ENCODE measurements around the gene TNFSF10. TPM values are rescaled to one million over a fixed set of nuclear protein-coding genes. Genes with fewer than 3 reads are reported as not detected.
"Not testable (repeated sequence)": the region's sequence is repeated elsewhere in the genome, so short reads cannot be mapped to it uniquely, and the experiment has no call there.

TNFSF10 gene
- total RNA-seq, 2 experiments from 2014 or later: 83.8 to 97.9 TPM

DNA sequence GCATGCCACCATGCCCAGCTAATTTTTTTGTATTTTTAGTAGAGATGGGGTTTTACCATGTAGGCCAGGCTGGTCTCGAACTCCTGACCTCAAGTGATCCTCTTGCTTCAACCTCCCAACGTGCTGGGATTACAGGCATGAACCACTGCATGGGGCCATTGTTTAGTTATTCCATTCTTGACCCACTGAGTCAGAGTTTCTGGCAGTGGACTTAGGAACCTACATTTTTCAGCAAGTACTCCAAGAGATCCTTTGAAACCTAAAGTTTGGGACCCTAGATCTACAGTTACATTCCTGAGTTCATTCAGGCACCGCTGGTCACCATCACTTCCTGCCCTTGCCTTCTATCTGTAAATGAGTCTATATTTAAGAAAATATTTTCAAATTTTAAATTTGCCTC, 1.4 kb upstream of the TNFSF10 start:
- no peak for DNase-seq
- peaks cover 46% of the 10 kb centered on the region for H3K4me1 Mint-ChIP-seq
- H3K27me3 Mint-ChIP-seq: no peaks in the 10 kb centered on the region
- CTCF ChIA-PET: interaction anchor here (1.0 kb wide), 1 partner anchor 8 kb away, joined by 3 read pairs; no protein-coding TSS in a partner anchor
- POLR2A ChIA-PET: no interaction called here
- H3K36me3 Mint-ChIP-seq (ENCODE audit: low read depth): peaks cover 25% of the 10 kb centered on the region
- peak overlapping the region; percentile 95 for H3K4me3 Mint-ChIP-seq
- H3K27ac Mint-ChIP-seq: peak overlapping the region; percentile 98
- no peaks in the 10 kb centered on the region for H3K9me3 Mint-ChIP-seq

DNA sequence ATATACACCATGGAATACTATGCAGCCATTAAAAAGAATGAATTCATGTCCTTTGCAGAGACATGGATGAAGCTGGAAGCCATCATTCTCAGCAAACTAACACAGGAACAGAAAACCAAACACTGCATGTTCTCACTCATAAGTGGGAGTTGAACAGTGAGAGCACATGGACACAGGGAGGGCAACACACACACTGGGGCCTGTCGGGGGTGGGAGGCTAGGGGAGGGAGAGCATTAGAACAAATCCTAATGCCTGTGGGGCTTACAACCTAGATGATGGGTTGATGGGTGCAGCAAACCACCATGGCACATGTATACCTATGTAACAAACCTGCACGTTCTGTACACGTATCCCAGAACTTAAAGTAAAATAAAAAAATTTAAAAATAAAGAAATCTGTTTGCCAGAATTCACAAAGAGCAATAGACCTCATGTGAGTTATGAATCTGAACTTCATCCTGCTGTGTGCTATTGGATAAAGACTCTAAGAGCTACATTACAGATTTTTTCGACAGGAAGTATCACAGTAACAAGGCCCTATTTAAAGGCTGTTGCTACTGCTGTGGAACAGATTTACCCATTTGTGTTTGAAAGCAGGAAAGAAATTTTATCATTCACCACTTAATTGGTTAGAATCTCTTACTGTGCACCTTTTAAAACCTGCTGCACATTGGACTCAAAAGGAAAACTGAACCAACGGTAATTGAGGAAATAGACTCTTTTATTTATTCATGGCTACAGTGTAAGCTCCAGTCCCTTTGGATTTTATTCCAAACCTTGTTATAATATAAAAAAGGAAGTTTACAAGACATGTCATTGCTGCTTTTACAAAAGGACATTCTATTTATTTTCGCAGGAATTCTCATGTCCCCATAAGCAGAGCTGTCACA, 1.1 kb downstream of the TNFSF10 start:
- H3K27me3 Mint-ChIP-seq, H3K9me3 Mint-ChIP-seq, DNase-seq: not testable (repeated sequence)
- ChIA-PET POLR2A (interaction anchor here (1.5 to 4.3 kb wide), 6 partner anchors 9 to 74 kb away, joined by 4 to 17 read pairs (median 9); no protein-coding TSS in a partner anchor), CTCF (interaction anchor here (0.8 to 6.5 kb wide), 7 partner anchors 8 to 100 kb away, joined by 3 to 41 read pairs (median 3); no protein-coding TSS in a partner anchor)
- H3K27ac Mint-ChIP-seq: peak overlapping the region; percentile 98
- peaks cover 40% of the 10 kb centered on the region for H3K36me3 Mint-ChIP-seq (ENCODE audit: low read depth)
- peaks cover 55% of the 10 kb centered on the region for H3K4me1 Mint-ChIP-seq
- H3K4me3 Mint-ChIP-seq: peak overlapping the region; percentile 95

DNA sequence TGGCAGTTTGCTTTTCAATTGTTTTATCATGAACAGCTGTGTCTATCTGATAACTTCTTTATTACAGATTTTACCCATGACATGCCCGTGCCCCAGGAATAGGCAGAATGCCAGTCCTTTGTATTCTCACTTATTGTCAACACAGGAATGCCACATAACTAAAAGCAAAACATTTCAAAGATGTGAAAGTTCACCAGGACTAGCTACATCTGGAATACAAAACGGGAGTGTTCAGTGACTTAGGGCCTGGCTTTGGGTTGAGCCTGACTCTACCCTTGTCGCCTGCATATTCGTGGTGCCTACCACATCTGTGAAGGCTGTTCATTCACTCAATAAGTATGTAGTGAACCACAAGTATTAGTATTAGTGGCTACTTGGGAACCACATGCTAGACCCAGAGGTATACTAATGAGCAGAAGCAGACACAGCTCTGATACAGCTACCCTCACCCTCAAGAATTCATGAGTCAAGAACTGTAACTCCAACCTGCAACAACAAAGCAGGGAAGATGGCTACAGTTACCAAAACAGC, 2.9 kb downstream of the TNFSF10 start:
- no peaks in the 10 kb centered on the region for H3K9me3 Mint-ChIP-seq
- ChIA-PET POLR2A (interaction anchor here (1.2 to 4.3 kb wide), 3 partner anchors 11 to 75 kb away, joined by 3 to 16 read pairs (median 6); no protein-coding TSS in a partner anchor), CTCF (interaction anchor here (0.6 to 6.5 kb wide), 5 partner anchors 10 to 75 kb away, joined by 3 to 41 read pairs (median 4); no protein-coding TSS in a partner anchor)
- peaks cover 56% of the 10 kb centered on the region for H3K36me3 Mint-ChIP-seq (ENCODE audit: low read depth)
- peak overlapping the region; percentile 95 for H3K4me3 Mint-ChIP-seq
- peaks cover 72% of the 10 kb centered on the region for H3K4me1 Mint-ChIP-seq
- H3K27ac Mint-ChIP-seq: peak overlapping the region; percentile 98
- no peaks in the 10 kb centered on the region for H3K27me3 Mint-ChIP-seq
- peak; percentile 22 for DNase-seq

- POLR2A ChIA-PET: interaction anchor here (1.2 to 4.3 kb wide), 3 partner anchors 11 to 76 kb away, joined by 3 to 16 read pairs (median 6); no protein-coding TSS in a partner anchor
- no peaks in the 10 kb centered on the region for H3K9me3 Mint-ChIP-seq
- CTCF ChIA-PET: interaction anchor here (0.6 to 6.5 kb wide), 5 partner anchors 10 to 75 kb away, joined by 3 to 41 read pairs (median 4); no protein-coding TSS in a partner anchor
- peak overlapping the region; percentile 95 for H3K4me3 Mint-ChIP-seq
- H3K27ac Mint-ChIP-seq: peak overlapping the region; percentile 65
- peak; percentile 25 for DNase-seq
- H3K36me3 Mint-ChIP-seq (ENCODE audit: low read depth): peaks cover 63% of the 10 kb centered on the region
- H3K4me1 Mint-ChIP-seq: peaks cover 72% of the 10 kb centered on the region
- no peaks in the 10 kb centered on the region for H3K27me3 Mint-ChIP-seq
Measured at GRCh38 chr3:172519740-172520139, 3.5 kb downstream of the TNFSF10 start.

GRCh38 chr3:172518929-172519640, 4.1 kb downstream of the TNFSF10 start:
- no peak for DNase-seq
- H3K27me3 Mint-ChIP-seq: no peaks in the 10 kb centered on the region
- CTCF ChIA-PET: interaction anchor here (1.3 to 6.5 kb wide), 5 partner anchors 11 to 76 kb away, joined by 3 to 41 read pairs (median 4); no protein-coding TSS in a partner anchor
- POLR2A ChIA-PET: interaction anchor here (0.7 to 4.3 kb wide), 4 partner anchors 12 to 76 kb away, joined by 3 to 16 read pairs (median 4); no protein-coding TSS in a partner anchor
- H3K4me1 Mint-ChIP-seq: peaks cover 72% of the 10 kb centered on the region
- H3K36me3 Mint-ChIP-seq (ENCODE audit: low read depth): peaks cover 69% of the 10 kb centered on the region
- H3K4me3 Mint-ChIP-seq: peak overlapping the region; percentile 95
- no peak overlapping the region for H3K27ac Mint-ChIP-seq
- H3K9me3 Mint-ChIP-seq: no peaks in the 10 kb centered on the region

DNA sequence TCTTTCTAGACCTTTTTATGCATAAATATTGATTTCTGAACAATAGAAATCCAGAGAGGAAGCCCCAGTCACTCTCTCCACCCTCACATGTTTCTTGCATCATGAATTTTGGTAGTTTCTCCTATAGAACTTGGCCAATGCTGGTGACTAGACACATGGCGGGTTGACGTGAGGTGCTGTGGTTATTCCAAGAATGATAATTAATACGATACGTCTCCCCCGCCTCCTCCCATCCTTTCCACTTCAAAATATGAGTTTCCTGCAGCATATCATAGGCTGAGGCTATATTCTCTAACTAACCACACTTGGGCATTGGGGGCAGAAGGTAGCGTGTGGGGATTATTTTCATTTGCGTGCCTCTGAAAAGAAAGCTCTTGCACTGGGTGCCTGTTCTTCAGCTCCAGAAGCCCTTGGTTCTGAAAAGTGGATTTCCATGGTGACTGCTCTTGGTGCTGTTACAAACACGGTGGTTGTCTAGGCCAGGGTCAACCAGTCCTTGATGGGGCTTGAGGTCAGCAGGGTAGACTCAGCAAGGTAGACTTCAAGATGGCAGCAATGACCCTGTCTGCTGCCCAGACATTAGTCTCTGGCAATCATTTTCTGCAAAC, 5.3 kb downstream of the TNFSF10 start:
- H3K27me3 Mint-ChIP-seq: no peaks in the 10 kb centered on the region
- peaks cover 75% of the 10 kb centered on the region for H3K4me1 Mint-ChIP-seq
- peaks cover 80% of the 10 kb centered on the region for H3K36me3 Mint-ChIP-seq (ENCODE audit: low read depth)
- CTCF ChIA-PET: interaction anchor here (1.2 to 6.5 kb wide), 7 partner anchors 12 to 78 kb away, joined by 3 to 41 read pairs (median 3); no protein-coding TSS in a partner anchor
- peak overlapping the region; percentile 80 for H3K27ac Mint-ChIP-seq
- no peaks in the 10 kb centered on the region for H3K9me3 Mint-ChIP-seq
- POLR2A ChIA-PET: interaction anchor here (0.6 to 1.3 kb wide), 2 partner anchors 65 to 77 kb away, joined by 3 to 4 read pairs; no protein-coding TSS in a partner anchor
- DNase-seq: peak; percentile 54
- H3K4me3 Mint-ChIP-seq: peak overlapping the region; percentile 95

DNA sequence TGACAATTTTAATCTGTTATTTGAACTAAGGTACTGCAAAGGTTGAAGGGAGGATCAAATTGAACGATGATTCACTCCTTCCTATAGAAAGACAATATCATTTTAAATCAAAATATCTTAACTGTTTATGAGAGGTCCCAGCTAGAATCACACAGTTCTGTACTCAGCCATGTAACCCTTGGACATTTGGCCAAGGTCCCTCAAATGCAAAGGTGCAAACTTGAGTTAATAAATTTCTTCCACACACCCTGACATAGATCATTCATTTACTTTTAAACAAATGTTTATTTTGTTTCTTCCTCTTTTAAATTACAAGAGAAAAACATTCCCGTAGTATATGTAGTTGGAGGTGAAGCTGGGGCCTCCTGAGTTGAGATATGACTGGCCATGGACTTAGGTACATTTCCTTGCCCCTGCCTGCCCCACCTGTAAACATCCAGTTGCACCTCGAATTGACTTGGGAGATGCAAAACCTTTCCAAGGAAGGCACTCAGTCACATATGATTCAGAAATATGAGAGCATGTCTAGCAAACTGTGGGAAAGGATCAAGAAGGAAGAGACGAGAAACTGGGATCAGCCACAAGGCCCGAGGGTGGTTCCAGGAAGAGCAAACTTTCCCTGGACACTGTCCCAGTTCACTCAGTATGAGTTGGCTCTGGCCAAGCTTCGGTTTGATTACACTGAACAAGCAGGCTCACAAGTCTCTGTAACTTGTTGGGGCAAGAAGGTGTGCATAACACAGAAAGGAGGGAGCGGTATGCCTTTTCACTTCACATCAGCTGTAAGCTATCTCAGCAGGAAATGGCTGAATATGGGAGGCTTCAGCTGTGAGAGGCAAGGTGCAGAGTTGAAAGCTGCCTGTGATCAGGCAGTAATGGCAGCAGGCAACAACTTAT, 6.7 kb downstream of the TNFSF10 start:
- H3K27ac Mint-ChIP-seq: peak overlapping the region; percentile 80
- CTCF ChIA-PET: interaction anchor here (1.1 to 2.9 kb wide), 9 partner anchors 13 to 99 kb away, joined by 3 to 16 read pairs (median 3); no protein-coding TSS in a partner anchor
- peaks cover 86% of the 10 kb centered on the region for H3K36me3 Mint-ChIP-seq (ENCODE audit: low read depth)
- peaks cover 89% of the 10 kb centered on the region for H3K4me1 Mint-ChIP-seq
- H3K9me3 Mint-ChIP-seq: peaks cover 3% of the 10 kb centered on the region
- no peaks in the 10 kb centered on the region for H3K27me3 Mint-ChIP-seq
- H3K4me3 Mint-ChIP-seq: peak overlapping the region; percentile 54
- POLR2A ChIA-PET: interaction anchor here (0.6 to 1.3 kb wide), 3 partner anchors 67 to 106 kb away, joined by 3 to 4 read pairs (median 3); no protein-coding TSS in a partner anchor
- peak; percentile 59 for DNase-seq

DNA sequence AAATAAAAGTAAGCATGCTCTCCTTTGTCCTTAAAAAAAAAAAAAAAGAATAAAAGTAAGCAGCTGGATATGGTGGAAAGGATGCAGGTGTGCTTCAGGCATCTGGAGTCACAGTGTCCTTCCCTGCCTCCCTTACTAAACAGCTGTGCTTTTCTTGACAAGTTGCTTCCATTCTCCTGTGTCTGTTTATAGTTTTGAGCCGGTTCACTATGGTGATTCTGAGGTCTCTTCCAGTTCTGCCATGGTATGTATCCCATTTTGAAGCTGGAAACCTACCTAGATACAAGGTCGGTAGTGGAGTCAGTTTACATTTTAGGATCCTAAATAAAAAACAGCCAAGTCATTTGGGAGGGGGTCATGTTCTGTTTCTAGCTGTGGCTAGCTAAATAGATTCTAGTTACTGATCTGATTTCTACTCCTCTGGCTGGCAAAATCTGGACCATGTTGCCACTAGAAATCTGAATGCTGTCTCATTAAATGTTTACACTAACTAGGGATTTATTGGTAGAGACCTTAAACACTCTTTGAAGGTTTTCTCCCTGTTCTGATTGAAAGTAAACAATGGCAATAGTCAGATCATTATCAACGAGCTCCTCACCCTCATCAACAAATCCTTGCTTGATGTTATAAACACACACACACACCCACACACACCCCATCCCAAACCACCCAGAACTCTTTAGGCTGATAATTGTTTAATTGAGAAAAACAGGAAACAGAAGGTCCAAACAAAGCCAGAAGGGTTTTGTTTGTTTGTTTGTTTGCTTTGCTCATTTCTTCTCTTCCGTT, 7.9 kb downstream of the TNFSF10 start:
- ChIA-PET POLR2A (interaction anchor here (0.6 kb wide), 2 partner anchors 107 to 152 kb away, joined by 3 read pairs; no protein-coding TSS in a partner anchor), CTCF (interaction anchor here (0.7 to 2.9 kb wide), 9 partner anchors 8 to 108 kb away, joined by 3 to 16 read pairs (median 5); partner anchors contain the start of gene TNFSF10)
- no peak for DNase-seq
- peak overlapping the region; percentile 80 for H3K27ac Mint-ChIP-seq
- no peaks in the 10 kb centered on the region for H3K27me3 Mint-ChIP-seq
- H3K4me3 Mint-ChIP-seq: peak overlapping the region; percentile 49
- H3K9me3 Mint-ChIP-seq: peaks cover 3% of the 10 kb centered on the region
- H3K4me1 Mint-ChIP-seq: peaks cover 93% of the 10 kb centered on the region
- peaks cover 83% of the 10 kb centered on the region for H3K36me3 Mint-ChIP-seq (ENCODE audit: low read depth)

DNA sequence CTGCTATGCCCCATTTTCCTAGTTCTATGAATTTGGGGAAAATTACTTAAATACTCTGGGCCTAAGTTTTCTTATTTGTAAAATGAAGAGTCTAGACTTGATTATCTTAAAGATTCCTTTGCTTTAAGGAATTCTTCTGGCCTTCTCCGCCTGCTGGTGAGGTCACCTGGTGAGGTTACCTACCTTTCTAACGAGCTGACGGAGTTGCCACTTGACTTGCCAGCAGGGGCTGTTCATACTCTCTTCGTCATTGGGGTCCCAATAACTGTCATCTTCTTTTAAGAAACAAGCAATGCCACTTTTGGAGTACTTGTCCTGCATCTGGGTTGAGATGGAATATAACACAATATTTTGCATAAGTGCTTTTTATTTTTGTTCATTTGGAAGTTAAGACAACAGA, 8.6 kb downstream of the TNFSF10 start:
- Mint-ChIP-seq H3K9me3 (peaks cover 3% of the 10 kb centered on the region), H3K4me1 (peaks cover 93% of the 10 kb centered on the region), H3K36me3 (ENCODE audit: low read depth) (peaks cover 82% of the 10 kb centered on the region), H3K4me3 (peak overlapping the region; percentile 49), H3K27ac (peak overlapping the region; percentile 80), H3K27me3 (no peaks in the 10 kb centered on the region)
- POLR2A ChIA-PET: no interaction called here
- CTCF ChIA-PET: interaction anchor here (0.7 to 1.3 kb wide), 6 partner anchors 9 to 109 kb away, joined by 3 to 5 read pairs (median 4); partner anchors contain the start of gene TNFSF10
- DNase-seq: no peak

GRCh38 chr3:172513488-172513887, 9.7 kb downstream of the TNFSF10 start:
- Mint-ChIP-seq H3K27ac (peak overlapping the region; percentile 80), H3K36me3 (ENCODE audit: low read depth) (peaks cover 89% of the 10 kb centered on the region), H3K9me3 (peaks cover 3% of the 10 kb centered on the region), H3K4me3 (peak overlapping the region; percentile 39), H3K27me3 (no peaks in the 10 kb centered on the region), H3K4me1 (peaks cover 93% of the 10 kb centered on the region)
- ChIA-PET POLR2A (interaction anchor here (1.0 kb wide), 2 partner anchors 10 to 407 kb away, joined by 3 to 8 read pairs; partner anchors contain the start of gene TNFSF10), CTCF (interaction anchor here (0.6 to 4.0 kb wide), 9 partner anchors 10 to 156 kb away, joined by 3 to 30 read pairs (median 4); partner anchors contain the start of gene TNFSF10)
- no peak for DNase-seq

All from activated CD4-positive, alpha-beta T cell treated with anti-CD3 and anti-CD28 coated beads, Interleukin-2, amount 10 ng/mL, durations not matched to agents 7 days and 5 days (primary cell).